Astrocyte (in vitro differentiated cells and primary cell): ENCODE results near the gene GPR137B.

Source experiments
- CTCF ChIP-seq: IDR thresholded peaks from 2 replicates; pipeline ENCODE4 v1.5.1; 2011; ENCODE audit warnings: low read depth, mild to moderate bottlenecking, inconsistent platforms, low read length, moderate library complexity; ENCODE audit not compliant: insufficient read depth
- EZH2 ChIP-seq: IDR thresholded peaks from 2 replicates; pipeline ENCODE4 v1.6.1; 2012; ENCODE audit warnings: mild to moderate bottlenecking, low read length, inconsistent platforms; ENCODE audit not compliant: insufficient read depth

GRCh38 chr1:236103059-236103458 is 39.3 kb upstream of the GPR137B start:
- no peak for TF ChIP-seq CTCF
- no peak for TF ChIP-seq EZH2
